ENCODE data around the gene KCNQ1.
A peak's percentile ranks its signal among the peaks of the same experiment; 100 is the strongest.

KCNQ1 gene

GRCh38 chr11:2746401-2747247 is 301.8 kb downstream of the KCNQ1 start:
- TF ChIP-seq CTCF (conservative IDR thresholded peaks at IDR 0.05), result no peak
- H3K27ac ChIP-seq, result no peak overlapping the region

GRCh38 chr11:2747248-2748027 is 302.6 kb downstream of the KCNQ1 start:
- no peak overlapping the region for H3K27ac ChIP-seq
- TF ChIP-seq CTCF (conservative IDR thresholded peaks at IDR 0.05), result no peak

GRCh38 chr11:2748061-2748813 is 303.4 kb downstream of the KCNQ1 start:
- no peak for TF ChIP-seq CTCF (conservative IDR thresholded peaks at IDR 0.05)
- no peak overlapping the region for H3K27ac ChIP-seq

GRCh38 chr11:2748814-2749554 is 304.2 kb downstream of the KCNQ1 start:
- no peak for TF ChIP-seq CTCF (conservative IDR thresholded peaks at IDR 0.05)
- H3K27ac ChIP-seq, result no peak overlapping the region

- peak overlapping the region; percentile 16 for H3K27ac ChIP-seq
- no peak for TF ChIP-seq CTCF (conservative IDR thresholded peaks at IDR 0.05)
These were observed 305.4 kb downstream of the KCNQ1 start for GRCh38 chr11:2750101-2750681.

- H3K27ac ChIP-seq, result peak overlapping the region; percentile 16
- no peak for TF ChIP-seq CTCF (conservative IDR thresholded peaks at IDR 0.05)
These were observed 306.1 kb downstream of the KCNQ1 start for GRCh38 chr11:2750682-2751522.

All from VCaP (cell line).